ENCODE data around the gene ZNF219. TPM values are rescaled to one million over a fixed set of nuclear protein-coding genes. Genes with fewer than 3 reads are reported as not detected.
A peak's percentile ranks its signal among the peaks of the same experiment; 100 is the strongest.
"Not testable (repeated sequence)": the region's sequence is repeated elsewhere in the genome, so short reads cannot be mapped to it uniquely, and the experiment has no call there.

ZNF219 gene
- total RNA-seq, 1 donor = 5.9 TPM

DNA sequence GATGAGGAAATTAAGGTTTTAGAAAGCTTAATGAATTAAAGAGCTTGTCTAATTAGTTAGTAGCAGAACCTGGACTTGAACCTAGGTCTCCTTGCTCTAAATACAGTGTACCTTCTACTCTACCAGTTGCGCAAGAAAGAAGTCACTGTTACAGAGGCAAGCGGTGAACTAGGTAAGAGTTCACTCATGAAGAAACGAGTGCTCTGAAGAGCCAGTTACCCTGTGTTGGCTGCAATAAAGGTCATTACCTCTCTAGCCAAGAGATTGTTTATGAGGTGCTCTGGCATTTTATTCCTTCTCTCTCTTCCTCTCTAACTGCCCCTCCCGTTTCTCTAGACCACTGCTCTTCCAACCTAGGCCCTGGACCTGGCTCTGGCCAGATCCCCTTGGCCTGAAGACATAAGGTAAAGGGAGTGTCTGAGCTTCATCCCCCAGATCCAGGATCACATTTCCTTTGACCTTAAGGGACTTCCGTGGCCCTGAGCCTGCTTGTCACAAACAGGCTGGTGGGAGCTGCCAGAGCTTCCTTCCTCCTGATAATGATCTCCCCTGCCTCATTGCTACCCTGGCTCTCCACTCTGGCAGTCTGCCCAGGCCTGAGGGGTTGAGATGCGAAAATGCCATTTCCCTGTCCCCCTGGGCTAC lies 54.4 kb downstream of the ZNF219 start:
- no peak overlapping the region for H3K4me3 ChIP-seq (ENCODE audit: low read depth, low read length)
- DNase-seq (ENCODE audit: low read depth) = no peak
- TF ChIP-seq, protein P1, sequence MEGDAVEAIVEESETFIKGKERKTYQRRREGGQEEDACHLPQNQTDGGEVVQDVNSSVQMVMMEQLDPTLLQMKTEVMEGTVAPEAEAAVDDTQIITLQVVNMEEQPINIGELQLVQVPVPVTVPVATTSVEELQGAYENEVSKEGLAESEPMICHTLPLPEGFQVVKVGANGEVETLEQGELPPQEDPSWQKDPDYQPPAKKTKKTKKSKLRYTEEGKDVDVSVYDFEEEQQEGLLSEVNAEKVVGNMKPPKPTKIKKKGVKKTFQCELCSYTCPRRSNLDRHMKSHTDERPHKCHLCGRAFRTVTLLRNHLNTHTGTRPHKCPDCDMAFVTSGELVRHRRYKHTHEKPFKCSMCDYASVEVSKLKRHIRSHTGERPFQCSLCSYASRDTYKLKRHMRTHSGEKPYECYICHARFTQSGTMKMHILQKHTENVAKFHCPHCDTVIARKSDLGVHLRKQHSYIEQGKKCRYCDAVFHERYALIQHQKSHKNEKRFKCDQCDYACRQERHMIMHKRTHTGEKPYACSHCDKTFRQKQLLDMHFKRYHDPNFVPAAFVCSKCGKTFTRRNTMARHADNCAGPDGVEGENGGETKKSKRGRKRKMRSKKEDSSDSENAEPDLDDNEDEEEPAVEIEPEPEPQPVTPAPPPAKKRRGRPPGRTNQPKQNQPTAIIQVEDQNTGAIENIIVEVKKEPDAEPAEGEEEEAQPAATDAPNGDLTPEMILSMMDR (IDR thresholded peaks at IDR 0.05; ENCODE audit: insufficient read depth, low read length) = no peak

DNA sequence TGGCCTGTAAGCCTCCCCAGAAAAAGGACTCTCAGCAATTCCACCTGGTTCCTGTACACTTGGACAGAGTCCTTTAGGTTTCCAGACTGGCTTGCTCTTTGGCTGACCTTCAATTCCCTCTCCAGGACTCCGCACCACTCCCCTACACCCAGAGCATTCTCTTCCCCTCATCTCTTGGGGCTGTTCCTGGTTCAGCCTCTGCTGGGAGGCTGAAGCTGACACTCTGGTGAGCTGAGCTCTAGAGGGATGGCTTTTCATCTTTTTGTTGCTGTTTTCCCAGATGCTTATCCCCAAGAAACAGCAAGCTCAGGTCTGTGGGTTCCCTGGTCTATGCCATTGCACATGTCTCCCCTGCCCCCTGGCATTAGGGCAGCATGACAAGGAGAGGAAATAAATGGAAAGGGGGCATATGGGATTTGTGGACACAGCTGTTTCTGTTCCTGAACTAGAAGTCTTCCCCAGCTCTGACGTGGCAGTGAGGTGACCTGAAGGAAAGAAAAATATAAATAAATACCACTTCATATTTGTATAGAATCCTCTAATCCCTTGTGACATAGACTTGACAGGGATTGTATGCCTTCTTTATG lies 55.0 kb downstream of the ZNF219 start:
- no peak overlapping the region for H3K4me3 ChIP-seq (ENCODE audit: low read depth, low read length)
- TF ChIP-seq, protein P1 (IDR thresholded peaks at IDR 0.05; ENCODE audit: insufficient read depth, low read length) = no peak
- no peak for DNase-seq (ENCODE audit: low read depth)

DNA sequence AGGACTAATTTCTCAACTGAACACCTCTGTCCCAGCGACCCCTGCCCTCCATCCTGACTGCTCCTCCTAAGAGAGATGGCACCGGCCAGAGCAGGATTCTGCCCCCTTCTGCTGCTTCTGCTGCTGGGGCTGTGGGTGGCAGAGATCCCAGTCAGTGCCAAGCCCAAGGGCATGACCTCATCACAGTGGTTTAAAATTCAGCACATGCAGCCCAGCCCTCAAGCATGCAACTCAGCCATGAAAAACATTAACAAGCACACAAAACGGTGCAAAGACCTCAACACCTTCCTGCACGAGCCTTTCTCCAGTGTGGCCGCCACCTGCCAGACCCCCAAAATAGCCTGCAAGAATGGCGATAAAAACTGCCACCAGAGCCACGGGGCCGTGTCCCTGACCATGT lies 55.5 kb downstream of the ZNF219 start:
- DNase-seq (ENCODE audit: low read depth) = no peak
- TF ChIP-seq, protein P1 (IDR thresholded peaks at IDR 0.05; ENCODE audit: insufficient read depth, low read length) = no peak
- H3K4me3 ChIP-seq (ENCODE audit: low read depth, low read length) = no peak overlapping the region

DNA sequence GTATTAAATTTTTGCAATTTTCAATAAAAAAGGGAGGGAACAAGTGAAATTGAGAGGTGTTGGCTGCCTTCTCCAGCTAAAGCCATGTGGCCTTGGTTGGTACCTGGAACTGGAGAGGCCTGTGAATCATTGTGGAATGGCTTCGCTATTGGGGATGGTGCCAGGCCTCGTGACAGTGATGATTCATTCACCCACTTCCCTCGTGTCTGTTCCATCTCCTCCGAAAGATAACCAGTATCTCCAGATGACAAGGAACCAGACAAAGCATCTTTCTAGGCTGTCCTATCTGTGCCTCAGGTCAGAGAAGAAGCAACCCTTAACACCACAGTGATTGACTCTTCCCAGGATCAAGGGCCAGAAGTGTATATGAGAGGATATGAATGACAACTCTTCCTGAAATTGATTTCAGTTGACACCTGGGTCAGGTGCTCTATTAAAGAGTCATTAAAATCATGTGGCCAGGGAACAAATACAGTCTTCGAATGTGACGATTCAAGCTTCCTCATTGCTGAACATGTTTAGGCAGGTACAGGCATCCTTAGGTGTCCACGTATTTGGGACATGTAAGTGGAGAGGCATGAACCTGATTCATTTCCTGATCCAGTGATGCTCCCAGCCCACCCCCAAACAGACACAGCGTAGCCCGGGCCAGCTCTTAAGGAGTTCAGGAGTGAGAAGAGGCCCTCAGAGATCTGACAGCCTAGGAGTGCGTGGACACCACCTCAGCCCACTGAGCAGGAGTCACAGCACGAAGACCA lies 56.6 kb downstream of the ZNF219 start, which contains the start of gene RNASE7:
Gene RNASE7 (plus strand): TSS at position 687 of the 758 bp plus-strand sequence. CDS start 631 bp downstream, outside the sequence.
- DNase-seq (ENCODE audit: low read depth) = peak; percentile 53
- TF ChIP-seq, protein P1 (IDR thresholded peaks at IDR 0.05; ENCODE audit: insufficient read depth, low read length) = no peak
- no peak within 1 kb of the TSS for H3K4me3 ChIP-seq (ENCODE audit: low read depth, low read length)

DNA sequence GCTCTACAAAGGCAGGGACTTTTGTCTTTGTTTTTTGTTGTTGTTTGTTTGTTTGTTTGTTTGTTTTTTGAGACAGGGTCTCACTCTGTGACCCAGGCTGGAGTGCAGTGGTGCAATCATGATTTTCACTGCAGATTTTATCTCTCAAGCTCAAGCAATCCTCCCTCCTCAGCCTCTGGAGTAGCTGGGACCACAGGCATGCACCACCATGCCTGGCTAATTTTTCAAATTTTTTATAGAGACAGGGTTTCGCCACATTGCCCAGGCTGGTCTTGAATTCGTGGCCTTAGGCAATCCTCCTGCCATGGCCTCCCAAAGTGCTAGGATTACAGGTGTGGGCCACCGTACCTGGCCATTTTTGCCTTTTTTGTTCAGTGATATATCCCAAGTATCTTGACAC lies 57.5 kb downstream of the ZNF219 start:
- not testable (repeated sequence) for DNase-seq (ENCODE audit: low read depth)

DNA sequence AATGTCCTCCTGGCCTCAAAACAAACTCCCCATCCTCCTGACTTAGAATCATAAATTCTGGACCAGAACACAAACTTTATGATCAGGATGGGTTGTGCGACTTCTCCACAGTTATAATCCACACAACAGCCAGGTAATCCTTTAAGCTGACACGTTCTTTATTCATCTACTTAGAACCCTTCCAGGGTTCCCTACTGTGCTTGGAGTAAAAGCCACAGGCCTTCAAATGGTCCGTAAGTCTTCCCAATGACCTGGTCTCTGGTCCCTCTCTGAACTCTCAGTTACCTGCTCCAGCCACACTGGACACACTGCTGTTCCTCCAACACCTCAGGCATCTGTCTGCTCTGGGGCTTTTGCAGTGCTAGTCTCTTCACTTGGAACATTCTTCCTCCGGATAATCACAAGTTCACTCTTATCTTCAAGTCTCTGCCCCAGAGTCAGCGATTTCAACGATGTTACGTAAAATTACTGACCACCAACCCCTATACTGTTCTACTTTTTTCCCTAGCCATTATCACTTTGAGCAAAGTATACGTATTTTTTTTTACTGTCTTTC lies 58.0 kb downstream of the ZNF219 start:
- no peak overlapping the region for H3K4me3 ChIP-seq (ENCODE audit: low read depth, low read length)
- no peak for DNase-seq (ENCODE audit: low read depth)
- TF ChIP-seq, protein P1 (IDR thresholded peaks at IDR 0.05; ENCODE audit: insufficient read depth, low read length) = no peak

More for the DNA sequence above, 57.5 kb downstream of the ZNF219 start:
- H3K4me3 ChIP-seq (ENCODE audit: low read depth, low read length) = not testable (repeated sequence)

Small RNAs within 50 kb of the gene (small RNA-seq; reads per million reads assigned to genes)
- gene RNU6-252P = not detected

Other genes with a start within 250 kb of the ZNF219 start
- gene RNASE3, start 207.3 kb downstream of the ZNF219 start, total RNA-seq (ENCODE audit: low replicate concordance) = not detected in 2 replicates
- gene RNASE2, start 143.2 kb downstream of the ZNF219 start, total RNA-seq (ENCODE audit: low replicate concordance) = not detected in 2 replicates
- 17.3 and 44.2 TPM in 2 replicates for gene METTL17, start 108.7 kb downstream of the ZNF219 start, total RNA-seq (ENCODE audit: low replicate concordance)
- gene SLC39A2, start 99.4 kb downstream of the ZNF219 start, total RNA-seq (ENCODE audit: low replicate concordance) = 0.18 TPM in 1 of 2 replicates, not detected in the other
- 1.8 and 10.5 TPM in 2 replicates for gene NDRG2, start 73.6 kb downstream of the ZNF219 start, total RNA-seq (ENCODE audit: low replicate concordance)
- gene TPPP2, start 68.4 kb downstream of the ZNF219 start, total RNA-seq (ENCODE audit: low replicate concordance) = not detected in 2 replicates
- not detected in 2 replicates for gene RNASE13, start 63.8 kb downstream of the ZNF219 start, total RNA-seq (ENCODE audit: low replicate concordance)
- not detected in 2 replicates for gene RNASE7, start 56.3 kb downstream of the ZNF219 start, total RNA-seq (ENCODE audit: low replicate concordance)
- gene RNASE8, start 40.8 kb downstream of the ZNF219 start, total RNA-seq (ENCODE audit: low replicate concordance) = not detected in 2 replicates
- gene ARHGEF40, start 28.4 kb downstream of the ZNF219 start, total RNA-seq (ENCODE audit: low replicate concordance) = 47.4 and 71.9 TPM in 2 replicates
- gene TMEM253, start 2.4 kb upstream of the ZNF219 start, total RNA-seq (ENCODE audit: low replicate concordance) = 0.27 TPM in 1 of 2 replicates, not detected in the other
- 0.08 TPM in 1 of 2 replicates, not detected in the other for gene OR5AU1, start 57.4 kb upstream of the ZNF219 start, total RNA-seq (ENCODE audit: low replicate concordance)
- gene HNRNPC, start 170.8 kb upstream of the ZNF219 start, total RNA-seq (ENCODE audit: low replicate concordance) = 458 and 913 TPM in 2 replicates
- not detected in 2 replicates for gene RPGRIP1, start 181.4 kb upstream of the ZNF219 start, total RNA-seq (ENCODE audit: low replicate concordance)

Data from fibroblast of the aortic adventitia (primary cell).